T-helper 1 cell (primary cell): ENCODE measurements around the gene FLT3.
"Not testable (repeated sequence)": the region's sequence is repeated elsewhere in the genome, so short reads cannot be mapped to it uniquely, and the experiment has no call there.

Experiments
- DNase-seq, 5 donors: peaks; one replicate each; pipeline ENCODE4 v3.0.0-alpha.2; 2012 to 2020

Gene FLT3

DNA sequence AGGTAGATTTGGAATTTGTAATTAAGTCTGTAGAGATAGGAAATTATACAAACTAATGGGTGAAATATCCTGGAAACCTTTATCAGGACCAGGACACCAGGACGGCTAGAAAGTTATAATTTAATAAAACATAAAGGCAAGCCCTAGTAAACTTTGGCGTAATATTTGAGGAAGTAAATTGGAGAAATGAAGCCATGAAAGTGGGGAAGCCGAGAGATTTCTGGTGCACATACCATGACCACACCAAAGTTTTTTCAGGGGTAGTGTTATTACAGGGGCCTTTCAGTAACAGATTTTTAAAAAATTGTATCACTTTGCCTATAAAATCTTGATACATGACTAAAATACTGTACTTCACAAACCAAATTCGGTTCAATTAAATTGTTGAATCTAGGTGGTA is 57.2 kb downstream of the FLT3 start:
- no peak for DNase-seq

DNA sequence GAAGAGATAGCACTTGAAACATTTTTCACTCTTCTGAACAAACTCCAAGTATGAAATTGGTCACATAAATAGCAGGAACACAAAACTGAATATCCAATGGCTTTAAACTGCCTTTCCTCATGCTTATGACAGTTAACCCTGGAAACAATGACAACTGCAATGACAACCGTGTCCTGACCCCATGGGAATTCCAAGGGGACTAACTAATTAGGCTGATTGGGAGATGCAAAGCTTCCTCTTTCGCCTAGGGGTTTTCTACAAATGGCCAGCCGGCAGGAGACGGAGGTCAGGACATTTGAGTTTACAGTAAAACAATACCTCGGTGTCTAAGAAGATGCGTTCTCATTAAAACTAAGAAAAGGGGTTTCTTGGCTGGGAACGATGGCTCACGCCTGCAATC is 58.9 kb downstream of the FLT3 start:
- no peak for DNase-seq

DNA sequence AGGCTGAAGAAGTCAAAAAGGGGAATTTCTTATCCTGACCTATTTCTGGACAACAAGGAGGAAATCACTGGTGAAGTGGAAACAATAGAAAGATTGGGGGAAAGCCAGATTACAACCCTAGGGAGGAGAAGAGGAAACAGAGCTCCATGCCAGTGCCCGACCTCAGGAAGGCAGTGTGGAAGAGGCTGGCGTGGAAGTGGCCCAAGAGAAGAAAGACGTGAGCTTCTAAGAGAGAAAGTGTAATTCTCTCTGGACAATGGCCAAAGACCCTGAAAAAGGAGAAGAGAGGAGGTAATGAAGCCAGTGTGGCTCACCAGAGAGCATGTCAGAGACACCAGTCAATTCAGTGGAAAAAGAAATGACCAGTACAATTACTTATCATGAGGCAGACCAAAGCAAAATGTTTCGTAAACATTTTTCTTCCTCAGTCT is 59.3 kb downstream of the FLT3 start:
- no peak for DNase-seq

DNA sequence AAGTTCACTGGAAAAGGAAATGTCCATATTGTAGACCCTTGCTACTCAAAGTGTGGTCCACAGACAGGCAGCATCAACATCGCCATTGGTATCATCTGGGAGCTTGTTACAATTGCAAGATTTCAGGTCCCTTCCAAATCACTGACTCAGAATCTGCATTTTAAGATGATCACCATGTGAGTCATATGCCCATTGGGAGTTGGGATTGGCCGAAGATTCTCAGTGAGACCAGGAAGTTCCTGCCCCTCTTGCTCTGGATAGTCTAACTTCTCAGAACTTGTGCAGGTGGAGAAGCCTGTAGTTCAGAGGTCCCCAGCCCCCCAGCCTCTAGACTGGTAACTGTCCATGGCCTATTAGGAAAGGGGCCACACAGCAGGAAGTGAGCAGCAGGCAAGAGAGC is 63.0 kb downstream of the FLT3 start:
- DNase-seq: no peak

DNA sequence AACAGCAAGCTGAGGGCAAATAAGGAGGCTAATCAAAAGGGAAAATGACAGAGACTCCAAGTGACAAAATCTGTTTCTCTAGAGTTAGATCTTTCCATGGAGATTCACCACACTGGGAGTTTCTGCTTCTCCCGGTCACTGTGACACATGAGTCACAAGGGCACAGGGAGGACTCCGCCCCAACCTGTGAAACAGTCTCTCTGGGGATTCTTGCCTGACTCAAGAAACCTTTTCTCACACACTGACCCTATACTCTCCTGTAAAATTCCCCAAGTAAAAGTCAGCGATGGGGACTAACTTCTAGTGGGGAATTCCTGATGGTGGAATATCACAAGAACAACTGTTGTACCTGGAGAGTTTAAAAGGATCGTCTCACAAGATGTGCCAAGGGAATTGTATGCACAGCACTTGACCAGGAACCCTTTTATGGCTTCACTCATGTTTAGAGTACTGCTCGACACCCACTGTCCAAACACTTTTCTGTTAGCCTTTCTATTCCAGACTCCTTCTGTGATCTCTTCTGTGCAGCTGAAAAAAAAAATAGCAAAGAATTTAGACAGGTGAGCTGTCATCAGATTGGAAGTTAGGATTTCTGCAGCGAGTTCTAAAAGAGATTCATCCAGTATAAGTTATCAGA is 65.1 kb downstream of the FLT3 start:
- no peak for DNase-seq

DNA sequence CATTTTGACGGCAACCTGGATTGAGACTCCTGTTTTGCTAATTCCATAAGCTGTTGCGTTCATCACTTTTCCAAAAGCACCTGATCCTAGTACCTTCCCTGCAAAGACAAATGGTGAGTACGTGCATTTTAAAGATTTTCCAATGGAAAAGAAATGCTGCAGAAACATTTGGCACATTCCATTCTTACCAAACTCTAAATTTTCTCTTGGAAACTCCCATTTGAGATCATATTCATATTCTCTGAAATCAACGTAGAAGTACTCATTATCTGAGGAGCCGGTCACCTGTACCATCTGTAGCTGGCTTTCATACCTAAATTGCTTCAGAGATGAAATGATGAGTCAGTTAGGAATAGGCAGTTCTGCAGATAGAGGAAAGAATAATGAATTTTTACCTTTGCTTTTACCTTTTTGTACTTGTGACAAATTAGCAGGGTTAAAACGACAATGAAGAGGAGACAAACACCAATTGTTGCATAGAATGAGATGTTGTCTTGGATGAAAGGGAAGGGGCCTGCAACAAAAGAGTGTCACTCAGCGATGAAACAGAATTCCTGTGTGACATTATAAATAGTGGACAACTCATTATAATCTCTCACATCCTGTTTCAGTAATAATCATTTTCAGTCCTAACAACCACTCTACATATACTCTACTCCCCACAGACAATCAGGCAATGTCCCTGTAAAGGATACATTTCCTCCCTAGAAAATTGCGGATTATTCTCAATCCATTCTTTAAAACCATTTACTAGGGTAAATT is 66.3 kb downstream of the FLT3 start:
- no peak for DNase-seq

DNA sequence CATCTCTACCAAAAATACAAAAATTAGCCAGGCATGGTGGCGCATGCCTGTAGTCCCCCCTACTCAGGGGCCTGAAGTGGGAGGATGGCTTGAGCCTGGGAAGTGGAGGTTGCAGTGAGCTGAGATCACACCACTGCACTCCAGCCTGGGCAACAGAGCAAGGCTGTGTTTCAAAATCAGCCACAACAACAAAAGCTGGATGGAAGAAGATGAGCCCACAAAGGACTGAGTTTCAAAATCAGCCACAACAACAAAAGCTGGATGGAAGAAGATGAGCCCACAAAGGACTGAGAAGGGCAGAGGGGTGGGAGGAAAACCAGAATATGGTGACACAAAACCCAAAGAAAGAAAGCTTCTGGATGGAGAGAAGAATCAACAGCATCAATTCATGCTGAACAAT is 67.9 kb downstream of the FLT3 start:
- not testable (repeated sequence) for DNase-seq

DNA sequence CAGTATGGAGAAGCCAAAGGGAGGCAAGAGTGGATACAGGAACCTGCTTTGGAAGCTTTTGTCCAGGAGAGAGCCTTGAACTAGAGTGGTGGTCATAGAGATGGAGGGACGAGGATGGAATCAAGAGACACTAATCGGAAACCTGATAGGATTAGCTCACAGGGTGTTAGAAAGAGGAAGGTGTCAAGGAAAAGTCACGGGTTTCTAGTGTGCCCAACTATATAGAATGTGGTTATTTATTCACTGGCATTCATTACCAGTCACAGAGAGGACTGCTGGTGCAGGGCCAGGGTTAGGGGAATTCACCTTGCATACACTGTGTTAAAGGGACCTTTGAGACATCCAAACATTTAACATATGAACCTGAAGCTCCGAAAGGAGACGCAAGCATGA is 68.5 kb downstream of the FLT3 start:
- DNase-seq: no peak

DNA sequence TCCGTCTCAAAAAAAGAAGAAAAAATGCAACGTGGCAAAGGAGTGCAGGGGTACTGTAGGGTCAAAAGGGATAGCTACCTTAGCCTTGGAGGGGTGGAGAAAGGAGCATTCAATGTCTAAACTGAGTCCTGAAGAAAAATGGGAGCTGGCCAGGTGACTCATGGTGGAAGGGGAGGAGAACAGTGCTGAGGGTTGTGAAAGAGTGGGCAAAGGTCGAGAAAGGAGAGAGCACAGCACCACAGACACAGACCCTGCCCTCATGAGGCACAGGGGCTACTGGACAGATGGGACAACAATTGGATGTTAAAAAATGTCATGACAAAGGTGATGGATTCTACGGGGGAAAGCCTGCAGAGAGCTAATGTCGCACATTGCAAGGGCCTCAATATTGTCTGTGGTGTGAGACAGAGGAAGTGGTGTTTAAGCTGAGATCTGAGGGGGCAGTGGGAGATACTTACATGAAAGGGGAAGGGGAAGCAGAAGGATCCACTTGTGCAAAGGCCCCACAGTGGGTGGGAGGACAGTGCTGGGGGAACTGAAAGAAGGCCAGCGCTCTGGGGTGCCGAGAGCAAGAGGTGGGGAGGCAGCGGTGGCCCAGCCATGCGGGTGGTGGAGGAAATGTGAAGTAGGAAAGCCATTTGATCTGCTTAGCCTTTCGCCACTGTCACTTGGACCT is 69.0 kb downstream of the FLT3 start:
- no peak for DNase-seq

DNA sequence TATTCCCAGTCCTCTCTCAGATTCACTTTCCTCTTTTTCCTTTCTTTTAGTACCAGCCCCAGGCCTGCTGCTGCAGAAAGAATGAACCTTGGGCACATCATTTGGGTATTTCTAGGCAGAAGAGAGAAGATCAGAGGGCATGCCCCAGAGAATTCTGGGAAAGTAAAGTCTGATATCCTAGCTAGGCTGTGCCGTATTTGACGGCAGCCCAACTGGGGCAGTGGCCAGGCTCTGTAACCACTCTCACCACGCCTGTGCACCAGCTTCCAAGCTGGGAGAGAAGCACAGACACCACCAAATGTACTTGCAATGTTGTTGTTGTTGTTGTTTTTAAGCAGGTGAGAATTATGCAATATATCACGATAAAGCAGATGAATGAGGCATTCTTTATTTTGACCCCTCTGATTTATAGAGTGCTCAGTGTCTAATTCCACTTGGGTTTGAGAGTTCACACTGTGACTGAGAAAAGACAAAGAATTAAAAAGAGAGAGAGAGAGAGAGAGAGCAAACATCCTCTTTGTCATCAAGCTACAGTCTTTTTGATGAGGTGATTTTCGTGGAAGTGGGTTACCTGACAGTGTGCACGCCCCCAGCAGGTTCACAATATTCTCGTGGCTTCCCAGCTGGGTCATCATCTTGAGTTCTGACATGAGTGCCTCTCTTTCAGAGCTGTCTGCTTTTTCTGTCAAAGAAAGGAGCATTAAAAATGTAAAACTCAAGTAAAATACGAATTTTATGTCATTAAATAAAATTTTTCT is 72.6 kb downstream of the FLT3 start:
- no peak for DNase-seq

DNA sequence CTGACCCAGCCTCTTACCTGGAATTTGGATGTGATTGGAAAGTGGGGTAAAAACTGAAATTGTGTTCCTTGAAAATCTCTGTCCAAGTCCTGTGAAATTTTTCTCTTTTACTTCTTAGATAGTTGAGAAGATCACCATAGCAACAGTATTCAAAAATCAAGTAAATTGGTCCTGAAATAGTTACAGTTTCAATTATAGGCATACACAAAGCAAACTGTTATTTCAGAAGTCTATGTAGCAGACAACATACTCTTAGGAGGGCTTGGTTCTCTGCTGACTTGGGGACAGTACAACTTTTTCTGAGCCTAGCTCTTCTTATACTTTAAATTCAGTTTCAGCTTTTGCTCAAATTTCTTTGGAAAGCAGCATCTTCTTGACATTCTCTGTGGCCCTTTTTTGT is 73.3 kb downstream of the FLT3 start:
- no peak for DNase-seq

DNA sequence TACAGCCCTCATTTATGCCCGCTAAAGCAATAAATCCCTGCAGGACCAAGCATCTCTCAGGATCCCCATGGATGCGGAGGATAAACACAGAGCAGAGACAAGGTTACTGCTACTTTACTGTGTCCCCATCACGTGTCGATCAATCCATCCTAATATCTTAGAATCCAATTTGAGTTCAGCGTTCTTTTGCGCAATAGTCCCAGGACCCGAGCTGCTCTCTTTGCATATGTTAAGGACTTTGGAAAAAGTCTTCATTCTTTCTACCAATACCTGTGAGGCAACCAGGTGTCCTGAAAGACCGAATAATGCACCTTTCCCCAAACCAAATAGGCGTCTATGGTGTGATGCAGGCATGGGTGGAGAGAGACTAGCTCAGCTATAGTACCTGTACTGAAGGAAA is 73.9 kb downstream of the FLT3 start:
- DNase-seq: no peak

DNA sequence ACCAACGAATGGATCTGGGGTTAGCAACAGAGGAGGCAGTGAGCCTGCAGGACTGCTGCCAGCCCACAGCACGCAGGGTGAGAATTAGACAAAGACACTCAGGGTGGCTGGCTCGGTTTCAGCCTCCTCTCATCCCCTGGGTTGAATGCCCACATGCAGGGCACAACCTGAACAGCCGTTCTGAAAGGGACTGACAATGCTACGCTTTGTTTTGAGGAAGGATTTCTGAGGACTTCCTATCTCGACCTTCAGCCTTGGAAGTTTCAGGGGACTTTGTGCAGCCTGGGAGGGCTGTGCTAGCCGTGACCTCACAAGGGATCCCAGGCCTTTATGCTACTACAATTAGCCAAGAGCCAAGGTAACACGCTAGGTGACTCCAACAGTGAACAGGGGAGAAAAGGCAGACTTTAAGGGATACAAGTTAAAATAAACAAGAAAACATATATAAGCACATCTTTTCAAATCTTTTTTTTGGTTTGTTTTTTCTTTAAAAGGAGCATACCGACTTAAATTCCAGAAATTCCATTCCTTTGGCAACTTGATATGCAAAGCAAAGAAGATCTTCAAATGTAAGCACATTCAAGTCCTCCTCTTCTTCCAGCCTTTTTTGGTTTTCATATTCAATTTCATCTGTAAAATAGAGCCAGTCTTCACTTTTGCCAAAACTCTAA is 77.4 kb downstream of the FLT3 start:
- DNase-seq: no peak

DNA sequence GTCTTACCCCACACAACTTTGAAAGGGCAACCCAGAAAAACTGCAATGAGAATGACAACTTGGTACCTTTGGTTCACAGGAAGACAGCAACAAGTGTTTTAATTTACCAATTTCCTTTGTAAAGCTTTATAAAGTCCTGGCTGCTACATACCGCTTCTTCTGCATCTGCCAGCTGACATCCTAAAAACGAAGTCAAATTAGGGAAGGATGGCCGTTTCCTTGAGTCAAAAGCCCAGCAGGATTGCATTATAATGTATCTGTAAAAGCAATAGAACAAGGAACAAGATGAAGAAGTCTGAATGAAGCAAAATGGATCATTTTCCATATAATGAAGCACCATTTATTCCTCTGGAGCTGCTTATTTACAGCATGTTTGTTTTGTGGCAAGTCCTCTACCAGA is 86.1 kb downstream of the FLT3 start:
- DNase-seq: no peak

DNA sequence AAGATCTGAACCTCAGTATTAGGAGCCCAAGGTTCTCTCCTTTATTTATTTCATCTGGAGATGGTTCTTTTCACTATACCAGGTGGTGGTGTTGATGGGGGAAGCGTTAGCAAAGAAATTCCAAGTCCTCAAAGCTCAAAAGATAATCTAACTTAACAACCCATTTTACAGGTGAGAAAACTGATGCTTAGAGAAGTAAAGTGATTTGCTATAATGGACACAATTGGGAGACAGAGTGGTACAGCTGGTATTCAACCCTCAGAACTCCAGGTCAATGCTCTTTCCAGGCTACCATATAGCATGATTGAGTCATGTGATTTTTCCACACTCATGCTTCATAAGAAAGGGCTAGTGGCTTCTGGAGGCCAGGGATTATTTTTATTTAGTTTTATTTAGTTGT is 86.9 kb downstream of the FLT3 start:
- DNase-seq: no peak

DNA sequence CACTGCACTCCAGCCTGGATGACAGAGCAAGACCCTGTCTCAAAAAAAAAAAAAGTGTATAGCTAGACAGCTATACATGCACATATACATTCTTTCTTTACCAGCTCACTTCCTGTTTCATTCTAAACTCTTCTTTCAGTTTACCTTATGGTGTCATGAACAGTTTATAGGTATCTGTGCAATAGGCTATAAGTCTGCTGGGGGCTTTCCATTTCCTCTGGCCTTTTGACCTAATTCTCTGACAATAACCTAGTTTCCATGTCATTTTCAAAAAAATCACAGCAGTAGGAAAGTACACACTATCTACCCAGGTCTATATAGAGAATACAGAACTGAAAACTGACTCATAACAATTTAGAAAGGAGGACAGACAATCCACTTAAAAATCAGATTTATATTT is 87.5 kb downstream of the FLT3 start:
- DNase-seq: no peak

DNA sequence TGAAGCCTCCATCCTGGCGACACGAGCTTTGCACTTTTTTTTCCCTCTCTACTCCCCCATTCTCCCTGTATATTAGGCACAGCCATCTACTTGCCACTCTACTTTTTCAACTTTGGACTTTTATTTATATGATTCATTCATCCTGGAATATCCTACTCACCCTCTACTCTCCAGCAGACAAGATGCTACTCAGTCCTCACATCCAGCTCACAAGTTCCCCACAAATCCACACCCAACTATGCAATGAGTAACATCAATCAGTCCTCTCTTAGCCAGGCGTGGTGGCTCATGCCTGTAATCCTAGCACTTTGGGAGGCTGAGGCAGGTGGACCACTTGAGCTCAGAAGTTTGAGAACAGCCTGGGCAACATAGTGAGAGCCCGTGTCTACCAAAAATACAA is 88.0 kb downstream of the FLT3 start:
- DNase-seq: no peak

DNA sequence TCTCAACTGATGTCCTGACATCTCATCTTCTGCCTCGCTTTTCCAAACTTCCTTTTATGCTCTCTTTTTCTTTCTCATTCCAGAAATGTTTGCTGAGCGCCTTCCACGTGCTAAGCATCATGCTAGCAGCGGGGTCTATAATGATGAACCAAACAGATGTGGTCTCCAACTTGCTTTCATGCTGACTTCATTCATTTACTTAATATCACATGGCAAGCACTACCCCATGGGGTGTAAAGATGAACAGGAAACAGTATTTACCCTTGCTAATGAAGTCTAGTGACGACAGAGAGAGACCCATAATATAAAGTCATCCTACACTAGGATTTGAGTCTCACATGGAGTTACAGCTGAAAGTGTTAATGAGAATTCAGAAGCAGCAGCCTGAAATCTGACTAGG is 90.3 kb downstream of the FLT3 start:
- DNase-seq: no peak

DNA sequence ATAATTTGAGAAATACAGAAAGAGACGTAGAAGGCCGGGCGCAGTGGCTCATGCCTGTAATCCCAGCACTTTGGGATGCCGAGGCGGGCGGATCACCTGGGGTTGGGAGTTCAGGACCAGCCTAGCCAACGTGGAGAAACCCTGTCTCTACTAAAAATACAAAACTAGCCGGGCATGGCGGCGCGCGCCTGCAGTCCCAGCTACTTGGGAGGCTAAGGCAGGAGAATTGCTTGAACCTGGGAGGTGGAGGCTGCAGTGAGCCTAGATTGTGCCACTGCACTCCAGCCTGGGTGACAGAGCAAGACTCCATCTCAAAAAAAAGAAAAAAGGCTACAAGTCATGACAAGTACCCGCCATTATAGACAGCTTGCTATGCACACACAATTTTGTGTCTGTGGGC is 95.4 kb downstream of the FLT3 start:
- not testable (repeated sequence) for DNase-seq

DNA sequence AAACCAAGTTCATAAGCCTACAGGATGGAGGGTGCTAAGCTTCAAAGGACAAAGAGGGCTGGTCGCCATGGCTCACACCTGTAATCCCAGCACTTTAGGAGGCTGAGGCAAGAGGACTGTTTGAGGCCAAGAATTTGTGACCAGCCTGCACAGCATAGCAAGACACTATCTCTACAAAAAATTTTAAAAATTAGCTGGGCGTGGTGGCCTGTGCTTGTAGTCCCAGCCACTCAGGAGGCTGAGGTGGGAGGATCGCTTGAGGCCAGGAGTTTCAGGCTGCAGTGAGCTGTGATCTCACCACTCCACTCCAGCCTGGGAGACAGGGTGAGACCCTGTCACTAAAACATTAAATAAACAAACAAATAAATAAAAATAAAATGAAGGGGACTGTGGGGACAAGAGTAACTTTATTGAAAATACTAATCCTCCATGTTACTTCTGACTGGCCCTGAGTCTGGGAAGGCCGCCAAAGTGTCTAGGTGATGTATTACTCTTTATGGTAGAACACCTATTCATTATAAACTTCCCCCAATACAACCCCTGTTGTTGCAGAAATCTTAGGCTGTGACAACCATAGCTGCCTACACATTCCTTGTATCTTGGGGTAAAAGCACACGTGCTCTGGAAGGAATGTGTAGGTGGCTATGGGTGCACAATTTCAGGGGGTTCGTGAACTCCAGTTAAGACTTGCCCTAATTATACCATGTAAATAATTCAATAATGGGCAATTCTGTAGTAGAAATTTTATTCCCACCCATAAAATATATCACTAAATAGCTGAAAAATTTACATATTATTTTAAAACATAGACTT is 97.3 kb downstream of the FLT3 start:
- no peak for DNase-seq

DNA sequence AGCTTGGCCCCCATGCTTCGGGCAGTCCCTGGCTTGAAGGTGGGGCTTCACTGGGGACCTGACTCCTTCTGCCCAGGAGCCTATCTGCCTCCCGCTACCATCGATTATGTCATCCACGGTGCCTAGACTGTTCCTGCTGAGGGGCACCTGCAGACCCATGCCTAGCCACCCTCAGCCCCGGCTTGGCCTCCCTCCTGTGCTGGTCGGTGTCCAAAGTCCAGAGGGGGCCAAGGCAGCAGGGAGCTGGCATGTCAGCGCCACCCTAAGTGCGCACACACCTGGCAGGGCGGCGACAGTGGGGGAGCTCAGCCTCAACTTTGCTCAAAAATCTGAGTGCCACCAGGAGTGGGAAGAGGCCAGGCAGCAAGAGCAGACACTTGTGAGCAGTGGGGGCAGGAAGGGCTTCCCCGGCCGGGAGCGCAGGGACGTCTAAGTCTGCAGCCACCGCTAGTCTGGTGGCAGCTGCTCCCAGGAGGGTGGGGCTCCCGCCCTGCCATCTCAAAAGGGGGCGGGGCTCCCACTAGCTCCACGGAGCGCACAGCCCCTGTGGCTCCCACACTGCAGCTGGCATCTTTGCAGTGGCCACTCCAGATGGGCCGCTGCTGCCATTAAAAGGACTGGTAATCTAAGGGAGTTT is 98.4 kb downstream of the FLT3 start:
- DNase-seq: no peak

DNA sequence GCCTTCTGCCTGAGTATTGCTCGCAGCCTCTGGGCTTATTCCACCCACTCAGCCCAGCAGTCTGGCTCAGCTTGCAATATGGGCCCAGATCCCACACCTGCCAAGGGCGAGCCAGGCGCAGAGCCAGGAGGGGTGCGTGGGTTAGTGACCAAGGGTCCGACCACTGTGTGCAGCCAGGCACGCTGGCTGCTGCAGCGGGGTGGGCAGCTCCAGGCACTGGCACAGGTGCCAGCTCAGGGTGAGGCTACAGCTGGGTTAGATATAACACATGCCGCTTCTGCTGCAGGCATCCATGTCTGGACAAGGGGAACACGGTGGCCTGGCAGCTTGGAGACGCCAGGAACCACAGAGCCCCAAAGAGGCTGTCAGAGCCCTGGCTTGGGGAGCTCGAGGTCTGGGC is 99.3 kb downstream of the FLT3 start:
- no peak for DNase-seq
